Measurements from ENCODE around the gene SLC38A8.

DNA sequence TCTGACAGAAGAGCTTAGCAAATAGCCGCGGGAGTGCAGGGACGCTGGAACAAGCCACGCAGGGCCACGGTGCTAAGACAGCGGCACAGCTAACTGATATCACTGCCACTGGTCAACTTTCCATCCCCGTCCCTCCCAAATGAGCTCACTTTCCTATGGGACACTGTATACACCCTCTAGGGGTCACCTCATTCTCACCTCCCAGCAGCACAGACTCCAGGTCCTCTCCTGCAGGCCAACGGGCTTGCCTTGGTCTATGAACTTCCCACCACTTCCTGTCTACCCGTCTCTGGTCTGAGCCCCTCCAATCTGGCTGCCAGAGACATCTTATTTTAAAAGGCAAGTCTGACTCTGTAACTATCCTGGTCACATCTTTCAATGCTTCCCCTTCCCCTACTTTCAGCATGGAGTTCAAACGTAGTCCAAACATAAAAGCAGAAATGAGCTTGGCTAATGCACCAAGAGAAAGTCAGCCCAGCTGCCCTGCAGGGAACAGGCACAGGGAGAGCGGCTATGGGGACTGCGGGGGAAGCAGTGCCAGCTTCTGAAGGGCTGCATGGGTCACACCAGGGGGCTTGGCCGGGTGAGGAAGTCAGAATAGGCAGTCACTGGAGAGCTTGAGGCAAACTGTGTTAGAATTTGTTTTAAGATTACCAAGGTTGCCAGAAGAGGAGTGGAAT lies 26.3 kb upstream of the SLC38A8 start:
- TF ChIP-seq, protein P1, sequence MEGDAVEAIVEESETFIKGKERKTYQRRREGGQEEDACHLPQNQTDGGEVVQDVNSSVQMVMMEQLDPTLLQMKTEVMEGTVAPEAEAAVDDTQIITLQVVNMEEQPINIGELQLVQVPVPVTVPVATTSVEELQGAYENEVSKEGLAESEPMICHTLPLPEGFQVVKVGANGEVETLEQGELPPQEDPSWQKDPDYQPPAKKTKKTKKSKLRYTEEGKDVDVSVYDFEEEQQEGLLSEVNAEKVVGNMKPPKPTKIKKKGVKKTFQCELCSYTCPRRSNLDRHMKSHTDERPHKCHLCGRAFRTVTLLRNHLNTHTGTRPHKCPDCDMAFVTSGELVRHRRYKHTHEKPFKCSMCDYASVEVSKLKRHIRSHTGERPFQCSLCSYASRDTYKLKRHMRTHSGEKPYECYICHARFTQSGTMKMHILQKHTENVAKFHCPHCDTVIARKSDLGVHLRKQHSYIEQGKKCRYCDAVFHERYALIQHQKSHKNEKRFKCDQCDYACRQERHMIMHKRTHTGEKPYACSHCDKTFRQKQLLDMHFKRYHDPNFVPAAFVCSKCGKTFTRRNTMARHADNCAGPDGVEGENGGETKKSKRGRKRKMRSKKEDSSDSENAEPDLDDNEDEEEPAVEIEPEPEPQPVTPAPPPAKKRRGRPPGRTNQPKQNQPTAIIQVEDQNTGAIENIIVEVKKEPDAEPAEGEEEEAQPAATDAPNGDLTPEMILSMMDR (IDR thresholded peaks at IDR 0.05): no peak
- TF ChIP-seq POLR2A (IDR thresholded peaks at IDR 0.05): no peak
